Activated T-helper 1 cell treated with anti-CD3 and anti-CD28 coated beads, Interleukin-2, amount 50 U/mL, for 16 hours (primary cell): Measurements from ENCODE around the gene TRIOBP.

ENCODE experiments used
- DNase-seq, 2 donors: peaks; one replicate each; pipeline ENCODE4 v3.0.0-alpha.2; 2020; ENCODE audit warnings: low read depth in 1 of 2, low spot score in 1 of 2

TRIOBP gene

GRCh38 chr22:37731804-37732471, 35.1 kb downstream of the TRIOBP start:
- DNase-seq, result no peak

GRCh38 chr22:37732699-37733607, 36.1 kb downstream of the TRIOBP start:
- DNase-seq, result no peak

- DNase-seq, result no peak
These were observed 37.0 kb downstream of the TRIOBP start for GRCh38 chr22:37733625-37734401.

- no peak for DNase-seq
These were observed 37.5 kb downstream of the TRIOBP start for GRCh38 chr22:37734402-37734700.

GRCh38 chr22:37734964-37735451, 38.2 kb downstream of the TRIOBP start:
- DNase-seq, result no peak

DNA sequence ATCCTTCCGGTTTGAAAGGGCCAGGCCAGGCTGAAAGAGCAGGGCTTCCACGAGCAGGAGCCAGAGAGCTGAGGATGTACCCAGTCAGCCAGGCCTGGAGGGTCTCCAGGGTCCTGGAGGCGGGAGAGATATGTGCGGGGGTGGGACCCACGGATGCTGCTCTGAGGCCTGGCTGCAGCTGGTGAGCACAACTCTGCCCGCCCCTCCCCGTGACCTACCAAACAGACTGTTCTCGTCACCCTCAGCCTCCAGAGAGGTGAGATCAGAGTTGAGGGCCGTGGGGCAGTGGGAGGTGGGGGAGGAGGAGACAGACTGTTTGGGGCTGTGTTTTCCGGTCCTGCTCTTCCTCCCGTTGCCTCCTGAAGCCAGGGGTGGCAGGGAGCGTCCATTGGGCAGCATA, 42.2 kb downstream of the TRIOBP start:
- no peak for DNase-seq

- DNase-seq, result no peak
These were observed 42.8 kb downstream of the TRIOBP start for GRCh38 chr22:37739611-37740049.

DNA sequence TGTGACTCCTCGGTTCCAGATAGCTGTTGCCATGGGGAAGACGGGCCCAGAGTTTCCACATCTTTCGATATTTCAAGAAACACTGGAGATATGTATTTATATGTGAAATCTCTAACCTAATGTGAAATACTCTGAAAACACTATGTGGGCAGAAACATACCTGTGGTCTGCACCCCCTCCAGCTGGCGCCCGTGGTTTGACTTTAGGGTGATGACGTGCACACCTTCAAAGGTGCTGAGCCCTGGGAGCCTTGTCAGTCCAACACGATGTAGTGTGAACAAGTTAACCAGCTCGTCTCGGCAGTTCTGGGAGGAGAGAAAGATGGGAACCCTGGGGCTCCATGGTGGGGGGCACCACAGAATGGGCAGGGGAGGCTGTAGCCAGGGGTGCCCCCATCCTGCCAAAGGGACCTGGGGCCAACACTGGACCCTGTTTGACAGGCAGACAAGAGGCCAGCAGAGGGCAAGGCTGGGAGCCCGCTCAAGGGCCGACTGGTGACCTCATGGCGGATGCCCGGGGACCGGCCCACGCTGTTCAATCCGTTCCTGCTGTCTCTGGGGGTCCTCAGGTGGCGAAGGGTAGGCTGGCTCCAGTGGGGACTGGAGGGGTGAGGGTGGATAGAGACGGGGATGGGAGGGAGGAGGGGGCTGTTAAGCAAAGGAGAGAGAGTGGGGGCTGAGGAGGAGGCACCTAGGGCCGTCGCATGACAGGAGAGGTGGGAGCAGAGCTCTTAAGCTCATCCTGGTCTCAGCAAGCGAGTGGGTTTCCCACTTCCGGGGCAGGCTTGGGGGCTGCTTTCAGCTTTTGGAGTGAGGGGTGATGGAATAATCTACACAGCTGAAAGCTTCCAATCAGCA, 43.8 kb downstream of the TRIOBP start:
- no peak for DNase-seq

GRCh38 chr22:37741312-37741795, 44.5 kb downstream of the TRIOBP start:
- DNase-seq, result no peak

DNA sequence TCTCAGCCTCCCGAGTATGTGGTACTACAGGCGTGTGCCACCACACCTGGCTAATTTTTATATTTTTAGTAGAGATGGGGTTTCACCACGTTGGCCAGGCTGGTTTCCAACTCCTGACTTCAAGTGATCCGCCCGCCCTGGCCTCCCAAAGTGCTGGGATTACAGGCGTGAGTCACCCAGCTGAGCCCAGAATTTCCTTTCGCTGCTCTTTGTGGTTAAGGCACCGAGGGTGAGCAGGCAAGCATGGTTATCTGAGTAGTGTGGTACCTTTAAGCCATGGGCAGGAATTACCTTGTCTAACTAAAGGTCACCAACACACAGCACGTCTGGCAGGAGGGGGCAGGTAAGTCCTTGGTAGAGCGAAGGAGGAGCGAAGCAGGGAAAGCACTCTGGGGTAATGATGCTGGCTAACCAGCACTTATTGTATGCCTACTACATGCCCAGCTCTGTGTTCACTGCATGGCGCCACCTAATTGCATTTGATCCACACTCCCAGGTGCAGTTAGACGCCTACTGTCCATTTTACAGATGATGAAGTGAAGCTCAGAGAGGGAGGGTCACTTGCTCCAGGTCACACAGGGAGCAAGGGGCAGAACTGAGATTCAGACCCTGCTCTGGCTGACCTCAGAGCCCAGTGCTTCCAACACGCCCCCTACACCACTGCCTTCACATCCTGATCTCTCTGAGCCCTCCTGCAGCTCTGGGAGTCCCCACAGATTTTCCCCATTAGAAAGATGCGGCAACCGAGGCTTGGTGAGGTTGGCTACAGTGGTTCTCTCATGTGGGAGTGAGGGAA, 45.7 kb downstream of the TRIOBP start:
- no peak for DNase-seq

DNA sequence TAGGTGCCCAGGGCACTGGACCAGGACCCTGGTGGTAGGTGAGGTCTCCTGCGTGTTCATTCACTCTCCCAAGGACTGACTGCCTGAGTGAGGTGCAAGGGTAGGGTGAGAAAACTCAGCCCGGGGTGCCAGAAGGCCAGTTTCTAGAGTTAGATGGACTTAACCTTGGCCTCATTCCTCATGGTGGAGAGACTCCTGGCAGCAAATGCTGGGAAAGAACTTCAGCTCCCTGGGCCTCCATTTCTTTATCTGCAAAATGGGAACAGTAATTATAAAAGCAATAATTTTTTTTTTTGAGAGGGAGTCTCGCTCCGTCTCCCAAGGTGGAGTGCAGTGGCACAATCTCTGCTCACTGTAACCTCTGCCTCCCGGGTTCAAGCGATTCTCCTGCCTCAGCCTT, 47.7 kb downstream of the TRIOBP start:
- no peak for DNase-seq

GRCh38 chr22:37745548-37746365, 48.9 kb downstream of the TRIOBP start:
- DNase-seq, result peak; percentile 73 to 84

- no peak for DNase-seq
These were observed 49.7 kb downstream of the TRIOBP start for GRCh38 chr22:37746366-37747079.

DNA sequence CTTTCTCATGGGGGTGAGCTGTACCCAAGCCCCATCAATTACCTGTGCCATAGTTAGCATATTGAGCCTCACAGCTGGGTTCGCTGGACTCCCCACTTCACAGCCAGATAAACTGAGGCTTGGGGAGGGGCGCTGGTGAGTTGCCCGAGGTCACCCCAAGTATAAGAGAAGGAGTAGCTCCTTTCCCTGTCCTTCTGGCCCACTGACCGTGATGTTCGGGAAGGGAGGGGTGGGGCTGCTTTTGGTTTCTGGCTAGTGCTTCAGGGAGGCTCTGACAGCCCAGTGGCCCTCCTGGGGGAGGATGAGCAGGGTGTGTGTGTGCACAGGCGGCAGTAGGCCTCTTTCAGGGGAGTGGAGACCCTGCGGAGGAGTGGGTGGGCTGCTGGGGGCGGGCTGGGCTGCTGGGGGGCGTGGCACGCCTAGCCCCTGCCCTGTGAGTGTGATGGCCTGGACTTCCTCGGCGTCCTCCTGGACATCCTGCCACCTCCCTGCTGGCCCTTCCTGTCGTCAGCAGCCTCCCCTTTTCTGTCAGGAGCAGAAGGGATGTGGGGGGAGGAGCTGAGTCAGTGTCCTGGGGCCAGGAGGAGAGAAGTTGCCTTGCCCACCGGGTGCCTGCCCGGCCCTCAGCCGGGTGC, 50.3 kb downstream of the TRIOBP start:
- no peak for DNase-seq

GRCh38 chr22:37747715-37748100, 50.9 kb downstream of the TRIOBP start:
- no peak for DNase-seq

DNA sequence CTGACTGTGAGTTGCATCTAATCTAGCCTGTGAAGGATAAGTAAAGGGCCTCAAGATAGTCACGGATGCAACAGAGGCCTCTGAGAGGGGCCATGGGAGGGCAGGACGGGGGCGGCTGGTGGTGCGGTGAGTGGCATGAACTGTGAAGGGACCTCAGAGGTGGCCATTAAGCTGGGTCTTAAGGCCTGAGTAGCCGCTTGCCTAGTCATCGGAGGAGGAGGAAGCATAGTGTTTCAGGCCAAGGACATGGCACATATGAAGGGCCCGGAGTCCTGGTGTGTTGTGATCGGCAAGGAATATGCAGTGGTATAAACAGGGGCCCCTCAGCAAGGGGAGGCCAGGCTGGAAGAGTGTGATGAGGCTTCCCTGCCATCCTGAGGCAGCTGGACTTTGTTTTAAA, 51.8 kb downstream of the TRIOBP start:
- no peak for DNase-seq

DNA sequence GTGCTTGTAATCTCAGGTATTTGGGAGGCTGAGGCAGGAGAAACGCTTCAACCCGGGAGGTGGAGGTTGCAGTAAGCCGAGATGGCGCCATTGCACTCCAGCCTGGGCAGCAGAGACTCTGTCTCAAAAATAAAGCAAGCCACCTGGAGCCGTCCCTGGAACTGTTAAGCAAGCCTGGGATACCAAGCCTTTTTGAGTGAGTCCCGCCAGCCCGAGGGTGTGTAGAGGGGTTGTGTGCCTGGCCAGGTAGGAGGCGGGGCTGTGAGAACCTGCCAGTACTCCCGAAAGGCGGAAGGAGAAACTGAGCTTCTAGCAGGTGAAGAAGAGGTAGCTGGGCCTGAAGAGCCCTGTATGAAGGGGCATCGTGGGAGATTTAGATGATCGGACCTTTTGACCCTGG, 52.4 kb downstream of the TRIOBP start:
- DNase-seq, result no peak
